GM18517 (cell line): ENCODE measurements around the gene AQR.
"Not testable (repeated sequence)": the region's sequence is repeated elsewhere in the genome, so short reads cannot be mapped to it uniquely, and the experiment has no call there.

Experiments used
- ATAC-seq: cut with Tn5 transposase; IDR thresholded peaks from one replicate; pipeline ENCODE4 v1.9.1; 2021; ENCODE audit warnings: mild to moderate bottlenecking, moderate library complexity; ENCODE audit not compliant: unreplicated experiment

AQR gene

DNA sequence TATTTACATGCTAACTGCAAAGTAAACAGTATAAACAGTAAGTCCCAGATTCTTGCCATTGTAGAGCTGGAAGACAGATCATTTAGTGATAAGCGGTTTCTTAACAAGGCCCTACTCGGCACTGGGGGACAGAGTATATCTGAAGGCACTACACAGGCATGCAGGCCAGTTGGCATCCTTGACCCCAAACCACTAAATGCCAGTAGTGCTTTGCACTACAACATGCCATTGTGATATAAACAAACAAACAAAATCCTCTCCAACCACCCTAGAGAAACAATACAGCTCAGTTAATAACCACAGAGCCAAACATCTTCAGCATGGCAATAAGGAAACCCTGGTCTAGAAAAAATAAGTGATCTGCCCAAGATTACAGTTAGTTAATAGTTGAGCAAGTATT is 5.3 kb downstream of the AQR start:
- no peak for ATAC-seq

DNA sequence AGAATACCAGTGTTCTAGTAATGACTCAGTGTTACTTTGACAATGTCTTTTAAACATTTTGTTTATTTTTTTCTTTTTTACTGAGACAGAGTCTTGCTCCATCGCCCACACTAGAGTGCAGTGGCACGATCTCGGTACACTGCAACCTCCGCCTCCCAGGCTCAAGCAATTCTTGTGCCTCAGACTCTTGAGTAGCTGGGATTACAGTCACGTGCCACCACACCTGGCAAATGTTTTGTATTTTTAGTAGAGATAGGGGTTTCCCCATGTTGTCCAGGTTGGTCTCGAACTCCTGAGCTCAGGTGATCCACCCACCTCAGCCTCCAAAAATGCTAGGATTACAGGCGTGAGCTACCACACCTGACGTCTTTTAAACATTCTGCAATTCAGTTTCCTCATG is 15.7 kb downstream of the AQR start:
- no peak for ATAC-seq

DNA sequence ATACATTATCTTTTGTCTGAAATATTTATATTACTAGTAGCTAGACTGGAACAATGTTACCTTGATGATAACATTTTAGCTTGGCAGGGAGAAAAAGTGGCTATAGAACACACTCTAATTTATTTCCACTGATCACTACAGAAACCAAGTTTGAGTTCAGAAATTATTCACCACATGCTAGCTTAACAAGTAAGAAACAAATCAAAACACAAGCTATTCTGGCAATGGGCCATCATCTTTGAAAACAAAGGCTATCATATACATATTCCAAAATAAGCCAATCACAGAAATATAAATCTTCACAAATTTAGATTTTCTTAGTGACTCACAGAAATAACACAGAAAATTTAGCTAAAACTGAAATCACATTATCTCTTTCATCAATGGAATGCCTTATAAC is 17.1 kb downstream of the AQR start:
- no peak for ATAC-seq

DNA sequence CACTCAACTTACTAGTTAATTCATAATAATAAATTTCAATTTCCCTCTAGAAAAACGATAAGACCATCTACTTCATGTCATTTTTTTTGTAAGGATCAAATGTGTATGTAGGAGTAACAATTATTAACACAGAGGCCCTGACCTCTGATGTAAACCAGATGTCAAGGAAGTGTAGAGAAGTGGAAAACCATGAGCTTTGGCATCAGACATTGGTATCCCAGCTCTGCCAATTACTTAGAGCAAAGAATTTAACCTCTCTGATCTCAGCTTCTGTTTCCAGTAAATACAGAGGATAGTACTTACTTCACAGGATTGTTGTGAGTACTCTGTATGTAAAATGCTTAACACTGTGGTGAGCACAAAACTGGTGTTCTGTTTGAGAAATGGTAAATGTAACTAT is 17.5 kb downstream of the AQR start:
- no peak for ATAC-seq

DNA sequence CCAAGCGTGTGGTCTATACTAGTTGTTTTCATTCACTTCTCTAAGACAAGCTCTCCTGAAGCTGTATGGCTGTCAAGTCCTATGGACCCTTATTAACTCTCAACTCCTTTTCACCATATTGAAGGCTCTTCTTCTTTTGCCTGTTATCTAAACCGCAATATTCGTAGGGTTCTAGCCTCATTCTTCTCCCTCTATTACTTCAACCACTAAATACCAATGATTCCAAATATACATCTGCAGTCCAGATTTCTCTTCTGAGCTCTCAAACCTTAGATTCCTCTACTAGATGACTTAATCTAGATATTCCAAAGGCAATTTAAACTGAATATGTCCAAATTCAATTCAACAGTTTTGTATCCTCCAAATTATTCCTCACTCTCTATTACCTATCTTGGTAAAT is 24.6 kb downstream of the AQR start:
- no peak for ATAC-seq

DNA sequence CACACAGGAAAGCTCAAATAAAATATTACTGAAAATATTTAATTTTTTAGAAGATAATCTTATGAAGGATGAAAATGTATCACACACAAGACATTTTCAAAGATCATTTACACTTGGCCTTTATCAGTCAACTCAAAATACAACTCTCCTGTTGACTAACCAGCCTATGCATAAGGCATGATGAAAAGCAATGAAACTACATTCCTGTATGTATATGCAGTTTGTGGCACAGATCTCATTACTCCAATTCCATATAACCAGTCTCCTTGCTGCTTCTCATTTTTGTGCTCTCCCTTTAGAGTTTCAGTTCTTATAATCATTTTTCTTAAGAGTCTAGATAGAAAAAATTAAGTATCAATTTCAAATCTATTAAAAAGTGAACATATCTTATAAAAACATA is 25.8 kb downstream of the AQR start:
- no peak for ATAC-seq

DNA sequence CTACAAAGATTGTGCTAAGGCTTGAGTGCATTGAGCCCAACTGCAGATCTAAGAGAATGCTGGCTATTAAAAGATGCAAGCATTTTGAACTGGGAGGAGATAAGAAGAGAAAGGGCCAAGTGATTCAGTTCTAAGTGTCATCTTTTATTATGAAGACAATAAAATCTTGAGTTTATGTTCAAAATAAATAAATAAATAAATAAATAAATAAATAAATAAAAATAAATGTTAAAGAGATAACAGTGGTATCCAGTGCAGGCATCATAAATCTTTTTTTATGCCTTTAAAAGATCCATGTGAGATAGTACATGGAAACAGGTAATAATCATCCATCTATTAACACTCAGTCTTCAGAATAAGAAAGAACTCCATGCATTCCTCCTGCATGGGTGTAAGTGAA is 26.3 kb downstream of the AQR start:
- not testable (repeated sequence) for ATAC-seq

DNA sequence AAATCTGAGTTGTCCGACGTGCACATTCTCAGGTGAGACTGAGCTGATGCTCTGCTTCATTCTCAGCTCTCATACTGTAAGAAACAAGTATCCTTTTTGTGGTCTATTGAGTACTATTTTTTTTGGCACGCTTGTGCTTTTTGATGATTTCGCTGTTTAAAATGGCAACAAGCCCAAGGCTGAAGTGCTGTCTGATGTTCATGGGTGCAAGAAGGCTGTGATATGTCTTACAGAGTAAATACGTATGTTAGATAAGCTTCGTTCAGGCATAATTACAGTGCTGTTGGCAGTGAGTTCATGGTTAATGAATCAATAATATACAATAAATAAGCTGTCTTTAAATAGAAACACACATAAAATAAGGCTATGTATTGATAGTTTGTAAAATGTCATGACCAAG is 27.2 kb downstream of the AQR start:
- no peak for ATAC-seq

DNA sequence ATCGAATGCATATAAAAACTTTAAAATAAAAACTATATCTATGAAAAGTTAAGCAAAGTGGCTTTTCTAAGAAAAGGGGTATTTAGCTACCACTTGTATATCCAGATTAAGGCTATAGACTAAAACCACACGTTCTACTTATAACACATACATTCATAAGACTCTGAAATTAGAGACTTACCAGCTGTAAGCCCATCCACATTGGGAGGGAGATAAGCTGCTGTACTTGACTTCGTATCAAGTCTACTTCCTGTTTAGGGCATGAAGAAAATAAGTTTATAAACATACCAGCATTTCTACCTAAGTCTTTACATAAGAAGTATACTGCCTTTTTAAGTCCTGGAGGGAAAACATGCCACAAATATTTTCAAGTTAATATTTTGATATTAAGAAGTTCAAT is 27.7 kb downstream of the AQR start:
- ATAC-seq, result no peak

DNA sequence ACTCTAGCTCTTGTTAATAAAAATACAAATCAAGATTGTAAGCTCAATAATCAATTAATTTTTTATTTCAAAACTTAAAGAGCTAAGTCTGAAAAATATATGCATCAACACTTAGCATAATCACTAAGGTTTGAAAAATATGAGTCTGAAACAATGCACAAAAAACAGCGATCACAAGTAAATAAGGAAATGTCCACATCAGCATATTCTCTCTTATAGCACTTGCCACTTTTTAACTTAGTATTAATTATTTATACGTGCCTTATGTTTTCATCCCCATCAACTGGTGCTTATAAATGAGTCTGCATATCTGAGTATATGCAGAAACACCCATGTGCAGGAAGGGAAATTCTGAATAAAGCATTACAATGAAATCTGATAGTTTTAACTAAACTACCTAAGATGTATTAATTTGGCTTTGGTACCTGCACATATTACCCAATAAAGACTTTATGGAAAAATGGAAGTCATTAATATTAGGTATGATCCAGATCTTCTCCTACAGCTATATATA is 28.3 kb downstream of the AQR start:
- no peak for ATAC-seq

DNA sequence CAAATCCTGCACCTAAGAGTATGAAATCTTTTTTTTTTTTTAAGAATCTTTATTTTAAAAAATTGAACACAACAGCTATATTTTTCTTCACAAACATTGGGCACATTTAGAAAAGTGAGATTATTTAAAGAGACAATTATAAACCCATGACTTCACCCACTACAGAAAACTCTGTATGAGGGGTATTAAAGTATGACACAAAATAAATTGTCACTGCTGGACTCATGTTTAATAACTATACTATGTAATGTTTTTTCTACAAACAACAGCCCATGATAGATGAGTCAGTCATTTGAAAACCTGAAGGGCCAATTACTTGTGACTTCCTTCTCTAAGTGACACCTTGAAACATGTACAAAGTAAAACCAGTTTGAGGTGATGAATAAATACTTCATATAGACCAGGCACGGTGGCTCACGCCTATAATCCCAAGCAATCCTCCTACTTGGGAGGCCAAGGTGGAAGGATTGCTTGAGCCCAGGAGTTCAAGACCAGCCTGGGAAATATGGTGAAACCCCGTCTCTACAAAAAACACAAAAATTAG is 36.0 kb downstream of the AQR start:
- no peak for ATAC-seq

DNA sequence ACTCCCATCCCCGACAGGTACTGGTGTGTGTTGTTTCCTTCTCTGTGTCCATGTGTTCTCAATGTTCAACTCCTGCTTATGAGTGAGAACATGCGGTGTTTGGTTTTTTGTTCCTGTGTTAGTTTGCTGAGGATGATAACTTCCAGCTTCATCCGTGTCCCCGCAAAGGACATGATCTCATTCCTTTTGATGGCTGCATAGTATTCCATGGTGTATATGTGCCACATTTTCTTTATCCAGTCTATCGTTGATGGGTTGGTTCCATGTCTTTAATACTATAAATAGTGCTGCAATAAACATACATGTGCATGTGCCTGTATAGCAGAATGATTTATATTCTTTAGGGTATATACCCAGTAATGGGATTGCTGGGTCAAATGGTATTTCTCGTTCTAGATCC is 41.2 kb downstream of the AQR start:
- ATAC-seq, result not testable (repeated sequence)

DNA sequence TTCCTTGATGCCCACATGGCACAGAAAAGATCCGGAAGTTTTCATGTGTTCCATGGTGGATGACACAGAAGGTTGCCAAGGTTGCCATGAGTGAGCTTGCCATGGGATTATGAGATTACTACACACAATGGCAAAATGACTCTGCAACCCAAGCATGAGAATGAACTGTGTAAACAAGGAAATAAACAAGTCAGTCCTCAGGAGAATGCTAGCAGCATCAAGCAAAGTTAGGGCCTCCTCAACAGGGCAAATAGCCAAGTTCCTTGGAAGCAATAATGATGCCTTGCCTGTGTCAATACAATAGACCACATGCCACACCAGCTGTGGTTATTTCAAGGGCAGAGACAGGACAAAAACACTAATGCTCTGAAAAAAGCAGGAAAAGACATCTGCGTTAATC is 41.8 kb downstream of the AQR start:
- no peak for ATAC-seq

DNA sequence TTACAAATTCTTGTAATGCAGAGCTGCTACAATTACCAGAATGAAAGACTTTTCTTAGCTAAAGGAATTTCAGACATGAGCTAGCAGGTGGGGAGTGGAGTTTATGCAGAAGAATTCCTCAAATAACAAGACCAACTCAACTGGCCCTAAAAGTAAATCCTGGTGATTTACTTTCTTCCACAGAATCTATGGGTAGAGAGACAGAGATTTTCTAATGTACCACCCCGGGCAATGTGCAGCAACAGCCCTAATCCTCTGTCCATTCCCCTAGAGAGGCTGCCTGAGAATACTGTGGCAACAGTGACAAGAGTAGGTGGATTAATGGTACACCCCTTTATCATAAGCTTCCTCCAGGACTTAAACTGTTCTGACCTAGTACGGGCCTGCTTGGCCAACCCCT is 55.2 kb downstream of the AQR start:
- no peak for ATAC-seq

DNA sequence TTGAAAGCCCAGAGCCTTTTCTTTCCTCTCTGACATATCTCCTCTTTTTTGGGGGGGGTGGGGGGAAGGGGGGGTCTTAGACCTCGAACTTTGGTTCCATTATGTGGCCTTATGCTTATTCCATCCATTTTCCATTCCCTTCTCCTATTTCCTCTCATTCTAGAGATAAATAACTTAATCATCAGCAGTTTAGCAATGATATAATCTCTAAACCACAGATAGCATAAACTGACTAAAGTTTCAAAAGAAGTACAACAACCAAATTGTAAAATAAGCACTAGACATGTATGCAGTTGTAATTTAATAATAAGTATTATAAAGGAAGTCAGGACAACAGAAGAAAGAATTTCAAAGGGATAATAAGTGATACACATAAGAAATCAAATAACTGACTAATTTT is 64.5 kb downstream of the AQR start:
- ATAC-seq, result no peak

DNA sequence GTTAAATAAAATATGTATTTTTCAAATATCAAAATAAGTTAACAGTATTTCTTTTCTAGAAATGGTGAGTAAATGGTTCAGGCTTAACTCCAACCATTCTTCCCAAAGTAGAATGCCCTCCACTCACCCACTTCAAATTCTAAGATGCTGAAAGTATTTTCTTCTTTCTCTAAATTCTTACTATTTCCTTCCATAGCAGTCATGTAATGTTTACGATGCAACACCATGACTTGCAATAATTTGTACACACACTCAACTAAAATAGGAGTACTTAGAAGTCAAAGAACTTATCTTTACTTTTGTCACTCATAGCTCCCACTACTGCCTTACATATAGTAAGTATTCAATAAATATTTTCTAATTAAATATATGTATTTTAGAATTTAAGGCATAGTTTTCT is 65.0 kb downstream of the AQR start:
- no peak for ATAC-seq

DNA sequence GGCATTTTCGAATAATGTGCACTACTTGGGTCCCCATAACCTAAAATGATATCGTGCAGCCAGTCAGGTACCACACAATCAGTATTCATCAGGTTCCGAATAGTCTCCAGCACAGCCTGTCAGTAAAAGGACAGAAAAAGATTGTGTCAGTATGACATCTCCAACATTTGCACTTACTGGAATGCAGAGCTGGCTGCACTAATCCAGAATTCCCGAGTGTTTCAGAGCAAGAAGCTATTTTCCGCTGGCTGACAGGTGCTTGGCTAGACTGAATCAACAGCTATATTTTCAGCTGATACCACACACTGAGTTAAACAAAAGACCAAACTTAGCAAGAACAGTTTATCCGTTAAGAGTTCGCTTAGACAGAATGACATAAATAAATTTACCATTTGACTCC is 68.8 kb downstream of the AQR start:
- no peak for ATAC-seq

DNA sequence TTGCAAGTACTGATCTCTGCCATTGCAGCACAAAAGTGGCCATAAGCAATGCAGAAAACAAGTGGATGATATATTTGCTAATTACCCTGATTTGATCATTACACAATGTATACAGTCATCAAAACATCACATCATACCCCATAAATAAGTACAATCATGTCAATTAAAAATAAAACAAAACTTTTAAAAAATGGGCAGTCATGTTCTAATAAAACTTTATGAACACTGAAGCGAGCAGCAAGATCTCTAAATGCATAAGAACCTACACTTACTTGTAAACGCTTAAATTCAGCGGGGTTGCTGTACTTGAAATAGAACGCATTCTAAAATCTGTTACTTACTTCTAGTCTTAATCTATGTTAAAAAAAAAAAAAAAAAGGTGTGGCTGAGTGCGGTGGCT is 73.4 kb downstream of the AQR start:
- no peak for ATAC-seq

DNA sequence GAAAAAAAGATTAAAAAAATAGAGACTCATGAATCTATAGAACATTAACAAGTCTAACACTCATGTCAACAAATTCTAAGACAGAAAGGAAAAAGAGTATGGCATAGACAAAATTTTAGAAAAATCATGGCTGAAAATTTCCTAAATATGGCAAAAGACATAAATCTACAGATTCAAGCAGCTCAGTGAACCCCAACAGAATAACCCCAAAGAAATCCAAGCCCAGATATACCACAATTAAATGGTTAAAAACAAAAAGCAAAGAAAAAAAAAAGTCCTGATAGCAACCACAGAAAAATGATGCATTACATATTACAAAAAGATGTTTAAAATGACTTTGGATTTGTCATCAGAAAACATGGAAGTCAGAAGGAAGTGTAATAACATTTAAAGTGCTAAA is 75.6 kb downstream of the AQR start:
- no peak for ATAC-seq

DNA sequence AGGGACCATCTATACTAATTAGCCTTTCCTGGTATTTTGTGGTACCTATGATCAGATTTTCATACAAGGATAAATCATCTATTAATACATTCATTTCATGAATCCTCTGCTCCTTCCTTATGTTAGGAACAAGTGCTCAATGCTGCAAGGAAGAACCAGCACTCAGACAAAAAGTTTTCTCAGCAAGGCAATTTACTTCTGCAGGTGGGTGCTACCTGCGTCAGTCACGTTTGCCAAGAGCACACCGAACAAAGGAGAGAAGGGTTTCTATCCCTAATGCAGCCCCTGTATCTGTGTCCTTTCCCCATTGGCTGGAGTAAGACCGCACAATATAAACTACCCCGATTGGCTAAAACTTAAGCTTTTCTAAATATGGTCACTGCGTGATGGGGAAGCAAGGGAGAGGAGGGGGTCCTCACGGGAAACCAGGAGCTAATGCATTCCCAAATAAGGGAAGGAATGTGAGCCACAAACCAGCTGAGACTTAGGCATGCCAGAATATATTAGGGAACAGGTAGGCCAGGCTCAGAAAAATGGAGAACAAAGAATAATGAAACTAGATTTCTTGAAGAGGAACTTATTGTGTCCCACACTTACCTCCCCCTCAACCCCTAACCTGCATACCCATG is 76.5 kb downstream of the AQR start:
- no peak for ATAC-seq

DNA sequence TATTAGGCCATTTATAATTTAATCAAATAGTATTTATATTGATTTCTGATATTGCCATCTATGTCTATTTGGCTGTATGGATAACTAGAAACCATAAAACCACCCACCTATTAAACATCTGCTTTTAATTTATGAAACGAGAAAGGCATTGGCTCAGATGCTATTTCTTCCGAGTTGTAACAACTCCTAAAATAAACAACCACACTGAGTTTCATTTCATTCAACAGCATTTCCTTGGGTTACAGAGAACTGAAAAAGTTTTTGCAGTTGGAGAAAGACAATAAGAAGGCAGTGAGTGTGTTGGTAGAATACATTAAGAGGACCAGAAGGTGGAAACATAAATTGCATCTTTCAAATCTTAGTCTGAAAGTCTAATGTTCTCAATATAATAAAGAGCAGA is 79.1 kb downstream of the AQR start:
- ATAC-seq, result no peak

DNA sequence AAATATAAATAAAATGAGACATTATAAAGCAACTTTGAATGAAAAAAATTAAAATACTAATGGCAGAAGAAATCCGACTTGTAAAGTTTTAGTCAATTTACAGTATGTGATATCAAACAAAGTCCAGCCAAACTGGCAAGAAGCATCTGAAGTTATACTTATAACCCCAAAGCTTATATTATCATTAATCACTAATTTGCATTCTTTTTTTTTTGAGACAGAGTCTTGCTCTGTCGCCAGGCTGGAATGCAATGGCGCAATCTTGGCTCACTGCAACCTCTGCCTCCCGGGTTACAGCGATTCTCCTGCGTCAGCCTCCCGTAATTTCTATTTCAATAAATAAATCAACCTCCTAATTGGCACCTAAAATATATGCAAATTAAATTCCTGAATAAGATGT is 80.1 kb downstream of the AQR start:
- no peak for ATAC-seq

DNA sequence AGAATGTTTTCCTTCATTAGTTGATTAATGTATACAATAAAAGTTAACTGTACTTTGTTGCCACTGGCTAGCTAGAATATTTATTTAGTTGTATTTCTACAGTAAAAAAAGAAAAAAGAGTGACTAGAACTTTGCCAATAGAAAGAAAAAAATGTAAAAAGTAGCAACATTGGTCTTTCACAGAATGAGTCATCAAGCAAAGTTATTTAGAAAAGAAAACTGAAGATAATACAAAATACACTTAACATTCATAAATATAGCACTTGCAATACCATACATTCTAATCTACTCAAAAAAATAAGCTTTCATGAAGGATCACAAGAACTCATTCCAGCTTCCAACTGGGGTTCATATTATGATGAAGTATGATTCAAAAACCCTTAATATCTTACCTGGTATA is 83.4 kb downstream of the AQR start:
- ATAC-seq, result no peak
